Panc1 (cell line): Measurements from ENCODE around the gene EDN2. TPM values are rescaled to one million over a fixed set of nuclear protein-coding genes. Genes with fewer than 3 reads are reported as not detected.

Experiments
- ATAC-seq: fragments of 200-7000 bp; cut with Tn5 transposase; 2 replicates; pipeline ENCODE4 v1.9.1; 2020; ENCODE audit warnings: mild to moderate bottlenecking, moderate library complexity
- BruUV-seq: library from RNA; stranded (reverse); fragments of 400-500 nt; replicated peaks from 2 replicates; lab custom pipeline; 2021; lab: Mats Ljungman, UMichigan
- CTCF ChIA-PET: fragments of 300-600 bp; sonication (Branson Sonifier 250); formaldehyde crosslinking; loops from one replicate; lab custom pipeline; 2022; ENCODE audit warnings: antibody characterized with exemption; lab: Charles Lee
- POLR2A ChIA-PET: fragments of 300-600 bp; sonication (Branson Sonifier 250); formaldehyde crosslinking; loops from one replicate; lab custom pipeline; 2022; ENCODE audit warnings: antibody characterized with exemption; lab: Charles Lee
- DNase-seq: peaks from one replicate; pipeline ENCODE4 v3.0.0-alpha.2; 2010; ENCODE audit warnings: low read depth, low spot score
- H3K27ac ChIP-seq: 2 replicates; pipeline ENCODE4 v1.5.1; 2011; ENCODE audit warnings: mild to moderate bottlenecking, low read length, inconsistent platforms
- H3K27me3 ChIP-seq: fragments of 200-500 bp; sonication (Bioruptor generic); 2 replicates; pipeline ENCODE4 v1.6.0; 2014; ENCODE audit warnings: low read length, inconsistent platforms; ENCODE audit not compliant: control insufficient read depth, insufficient read depth
- H3K36me3 ChIP-seq: fragments of 200-500 bp; sonication (Bioruptor generic); 2 replicates; pipeline ENCODE4 v1.5.1; 2014; ENCODE audit warnings: inconsistent platforms, mild to moderate bottlenecking, low read length, moderate library complexity; ENCODE audit not compliant: control insufficient read depth, insufficient read depth
- H3K4me1 ChIP-seq: 2 replicates; pipeline ENCODE4 v1.5.1; 2011; ENCODE audit warnings: inconsistent platforms, mild to moderate bottlenecking, low read length, moderate library complexity; ENCODE audit not compliant: control insufficient read depth, insufficient read depth
- H3K4me3 ChIP-seq, 2 experiments: 2 replicates each; pipeline ENCODE4 v1.5.1; 2011 to 2012; ENCODE audit warnings: low read depth in 2 of 2, low read length in 2 of 2, mild to moderate bottlenecking in 2 of 2, inconsistent platforms in 1 of 2, moderate library complexity in 1 of 2
- H3K9me3 ChIP-seq: fragments of 200-500 bp; sonication (Bioruptor generic); 2 replicates; pipeline ENCODE4 v1.5.1; 2014; ENCODE audit warnings: low read depth, mild to moderate bottlenecking, inconsistent platforms, low read length, moderate library complexity; ENCODE audit not compliant: control insufficient read depth, insufficient read depth
- POLR2AphosphoS5 ChIP-seq: IDR thresholded peaks from 2 replicates; pipeline ENCODE4 v1.6.1; 2012; ENCODE audit warnings: mild to moderate bottlenecking, low read depth, low read length, moderate library complexity
- REST ChIP-seq, 2 experiments: IDR thresholded peaks; 2 replicates each; pipeline ENCODE4 v1.6.1; 2011 to 2012; ENCODE audit warnings: low read depth in 2 of 2, control low read depth in 1 of 2, low read length in 1 of 2, mild to moderate bottlenecking in 1 of 2, moderate library complexity in 1 of 2; ENCODE audit not compliant: insufficient read depth in 1 of 2
- SIN3A ChIP-seq: IDR thresholded peaks from 2 replicates; pipeline ENCODE4 v1.6.1; 2012; ENCODE audit warnings: low read depth, mild to moderate bottlenecking, low read length, moderate library complexity, borderline replicate concordance; ENCODE audit not compliant: insufficient read depth
- TCF7L2 ChIP-seq: IDR thresholded peaks from 2 replicates; pipeline ENCODE4 v1.6.1; 2011; ENCODE audit warnings: mild to moderate bottlenecking, low read depth, low read length, inconsistent platforms
- in situ Hi-C: cut with HindIII; loops from 2 replicates; pipeline ENCODE4 v1.10.0; 2016; ENCODE audit warnings: low sequenced_read_pairs, low pct_unique_long_range_greater_than_20kb
- intact Hi-C: fragments of 100-400 bp; cut with micrococcal nuclease; formaldehyde crosslinking; loops from one replicate; pipeline ENCODE4 v1.10.0; 2022; ENCODE audit not compliant: unreplicated experiment
- total RNA-seq: library from RNA; stranded (reverse); gene quantifications from one replicate; pipeline ENCODE4 v1.2.1, GENCODE V29; 2021; ENCODE audit not compliant: unreplicated experiment
- TF ChIP-seq, protein P1 (sequence below): fragments of 450-650 bp; IDR thresholded peaks from 2 replicates; pipeline ENCODE4 v1.5.1; 2017; ENCODE audit warnings: mild to moderate bottlenecking

EDN2 gene
- total RNA-seq, 1 experiment from 2014 or later = not detected

- ChIA-PET POLR2A (no interaction called here), CTCF (no interaction called here)
- Histone ChIP-seq H3K36me3 (no peaks in the 10 kb centered on the region), H3K4me1 (peaks cover 16% of the 10 kb centered on the region), H3K27ac (no peak overlapping the region), H3K4me3 (no peak overlapping the region), H3K9me3 (no peaks in the 10 kb centered on the region), H3K27me3 (no peaks in the 10 kb centered on the region)
- ATAC-seq (no peak), DNase-seq (no peak)
- in situ Hi-C loops (no loop called here), intact Hi-C loops (no loop called here)
- BruUV-seq = no TSS peak
- TF ChIP-seq SIN3A (no peak), TCF7L2 (no peak), POLR2AphosphoS5 (no peak), REST (IDR thresholded peaks at IDR 0.05; ENCODE audit: insufficient read depth in 1 of 2, low read depth in 2 of 2, low read length in 1 of 2) (no peak)
- TF ChIP-seq, protein P1, sequence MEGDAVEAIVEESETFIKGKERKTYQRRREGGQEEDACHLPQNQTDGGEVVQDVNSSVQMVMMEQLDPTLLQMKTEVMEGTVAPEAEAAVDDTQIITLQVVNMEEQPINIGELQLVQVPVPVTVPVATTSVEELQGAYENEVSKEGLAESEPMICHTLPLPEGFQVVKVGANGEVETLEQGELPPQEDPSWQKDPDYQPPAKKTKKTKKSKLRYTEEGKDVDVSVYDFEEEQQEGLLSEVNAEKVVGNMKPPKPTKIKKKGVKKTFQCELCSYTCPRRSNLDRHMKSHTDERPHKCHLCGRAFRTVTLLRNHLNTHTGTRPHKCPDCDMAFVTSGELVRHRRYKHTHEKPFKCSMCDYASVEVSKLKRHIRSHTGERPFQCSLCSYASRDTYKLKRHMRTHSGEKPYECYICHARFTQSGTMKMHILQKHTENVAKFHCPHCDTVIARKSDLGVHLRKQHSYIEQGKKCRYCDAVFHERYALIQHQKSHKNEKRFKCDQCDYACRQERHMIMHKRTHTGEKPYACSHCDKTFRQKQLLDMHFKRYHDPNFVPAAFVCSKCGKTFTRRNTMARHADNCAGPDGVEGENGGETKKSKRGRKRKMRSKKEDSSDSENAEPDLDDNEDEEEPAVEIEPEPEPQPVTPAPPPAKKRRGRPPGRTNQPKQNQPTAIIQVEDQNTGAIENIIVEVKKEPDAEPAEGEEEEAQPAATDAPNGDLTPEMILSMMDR = no peak
Observed at GRCh38 chr1:41483001-41483850, 1.3 kb downstream of the EDN2 start.

GRCh38 chr1:41482001-41482765, 2.3 kb downstream of the EDN2 start:
- ChIA-PET CTCF (no interaction called here), POLR2A (no interaction called here)
- Histone ChIP-seq H3K9me3 (no peaks in the 10 kb centered on the region), H3K4me1 (peaks cover 16% of the 10 kb centered on the region), H3K27me3 (no peaks in the 10 kb centered on the region), H3K27ac (no peak overlapping the region), H3K36me3 (no peaks in the 10 kb centered on the region), H3K4me3 (no peak overlapping the region)
- ATAC-seq = no peak
- BruUV-seq = no TSS peak
- TF ChIP-seq POLR2AphosphoS5 = no peak
- TF ChIP-seq TCF7L2 = no peak
- TF ChIP-seq, protein P1 = no peak
- TF ChIP-seq REST (IDR thresholded peaks at IDR 0.05; ENCODE audit: insufficient read depth in 1 of 2, low read depth in 2 of 2, low read length in 1 of 2) = no peak
- TF ChIP-seq SIN3A = no peak
- no peak for DNase-seq
- intact Hi-C loops (no loop called here), in situ Hi-C loops (no loop called here)
